HepG2 (cell line): Measurements from ENCODE around the gene ZXDC. TPM values are rescaled to one million over a fixed set of nuclear protein-coding genes. Genes with fewer than 3 reads are reported as not detected.

ENCODE experiments used
- ATF4 ChIP-seq, 2 experiments: fragments of 450-650 bp in 1 of 2; sonication (generic) in 1 of 2; formaldehyde crosslinking; IDR thresholded peaks; 2 replicates each; pipeline versions ENCODE4 v1.5.0 to v1.8.0; 2020 to 2022; ENCODE audit warnings: mild to moderate bottlenecking in 1 of 2, missing genetic modification reagents in 1 of 2
- CC2D1A ChIP-seq: sonication (generic); formaldehyde crosslinking; IDR thresholded peaks from 2 replicates; pipeline ENCODE4 v1.8.1; 2023; ENCODE audit warnings: mild to moderate bottlenecking, missing genetic modification reagents
- GLI4 ChIP-seq: sonication (generic); formaldehyde crosslinking; IDR thresholded peaks from 2 replicates; pipeline ENCODE4 v1.5.1; 2020; ENCODE audit warnings: missing genetic modification reagents, mild to moderate bottlenecking, moderate library complexity, borderline replicate concordance
- LCORL ChIP-seq, 2 experiments: fragments of 450-650 bp in 1 of 2; sonication (generic) in 1 of 2; formaldehyde crosslinking in 1 of 2; IDR thresholded peaks; 2 replicates each; pipeline versions ENCODE4 v1.5.0 to v1.6.1; 2017 to 2020; ENCODE audit warnings: antibody characterized with exemption in 1 of 2, missing genetic modification reagents in 1 of 2
- NFYB ChIP-seq: sonication (generic); formaldehyde crosslinking; IDR thresholded peaks from 2 replicates; pipeline ENCODE4 v1.4.0; 2020; ENCODE audit warnings: missing genetic modification reagents
- RBM39 ChIP-seq: fragments of 200-400 bp; formaldehyde crosslinking; IDR thresholded peaks from one replicate; pipeline ENCODE4 v1.6.1; 2018; ENCODE audit warnings: antibody characterized with exemption, mild to moderate bottlenecking, low read depth, low read length; ENCODE audit not compliant: poor library complexity, severe bottlenecking
- UBTF ChIP-seq: sonication (generic); formaldehyde crosslinking; IDR thresholded peaks from 2 replicates; pipeline ENCODE4 v1.4.0; 2020; ENCODE audit warnings: mild to moderate bottlenecking, missing genetic modification reagents
- YEATS4 ChIP-seq: sonication (generic); formaldehyde crosslinking; IDR thresholded peaks from 2 replicates; pipeline ENCODE4 v1.4.0; 2020; ENCODE audit warnings: missing genetic modification reagents, borderline replicate concordance
- ZBTB40 ChIP-seq, 2 experiments: fragments of 450-650 bp in 1 of 2; sonication (generic) in 1 of 2; formaldehyde crosslinking in 1 of 2; IDR thresholded peaks; 2 replicates each; pipeline versions ENCODE4 v1.6.1 to v1.8.0; 2016 to 2022; ENCODE audit warnings: antibody characterized with exemption in 1 of 2, mild to moderate bottlenecking in 1 of 2, missing genetic modification reagents in 1 of 2
- ZHX1 ChIP-seq: sonication (generic); formaldehyde crosslinking; IDR thresholded peaks from 2 replicates; pipeline ENCODE4 v1.8.1; 2022; ENCODE audit warnings: low read depth, mild to moderate bottlenecking, missing genetic modification reagents
- ZNF562 ChIP-seq: sonication (generic); formaldehyde crosslinking; IDR thresholded peaks from 2 replicates; pipeline ENCODE4 v1.8.0; 2022; ENCODE audit warnings: missing genetic modification reagents, borderline replicate concordance
- polyA plus RNA-seq, 8 experiments: library from polyadenylated mRNA; depleted of rRNA in 3 of 8; stranded (reverse) in 7 of 8; unstranded in 1 of 8; fragments of >200 nt; fragmentation: Illumina TruSeq in 4 of 8; extraction: Trizol in 4 of 8; gene quantifications; 2 replicates each; pipeline versions ENCODE4 v1.2.1 to v1.2.3, GENCODE V29; 2011 to 2016; ENCODE audit warnings: low read depth in 4 of 8, missing spikeins in 1 of 8, mixed read lengths in 1 of 8; ENCODE audit not compliant: insufficient read depth in 1 of 8
- total RNA-seq, 5 experiments: library from RNA; depleted of rRNA; stranded (reverse); fragments of >200 nt; fragmentation: Illumina TruSeq; extraction: Trizol; gene quantifications; 2 replicates each; pipeline ENCODE4 v1.2.3, GENCODE V29; 2016; ENCODE audit warnings: low read depth in 1 of 5

The ZXDC gene
- total and polyA plus RNA-seq, 2 of the 13 experiments (the other 11 are each of a cell fraction or from before 2014, with no cell fraction given): 17.6 to 21.2 TPM

- TF ChIP-seq UBTF (CRISPR knock-in tag) (0 out of 2 replicates have a peak, but pooled peaks have one; percentile 3), YEATS4 (CRISPR knock-in tag) (no peak), NFYB (CRISPR knock-in tag) (no peak), ZHX1 (CRISPR knock-in tag) (no peak), ATF4 (CRISPR knock-in tag; IDR thresholded peaks at IDR 0.05) (no peak), RBM39 (peak; percentile 6), ZNF562 (no peak), LCORL (IDR thresholded peaks at IDR 0.05) (no peak), LCORL (CRISPR knock-in tag; IDR thresholded peaks at IDR 0.05) (no peak; the same call in 1 of the 2 replicates), GLI4 (CRISPR knock-in tag) (no peak), ZBTB40 (IDR thresholded peaks at IDR 0.05) (no peak), ZBTB40 (CRISPR knock-in tag; IDR thresholded peaks at IDR 0.05) (no peak), CC2D1A (CRISPR knock-in tag) (no peak)
Measured at GRCh38 chr3:126525091-126525852, 49.6 kb upstream of the ZXDC start (continued).
